GM19025 (cell line): ENCODE measurements around the gene GABARAPL2.

ENCODE experiments used
- ATAC-seq: cut with Tn5 transposase; IDR thresholded peaks from one replicate; pipeline ENCODE4 v1.9.1; 2021; ENCODE audit warnings: mild to moderate bottlenecking, low read depth, moderate library complexity; ENCODE audit not compliant: unreplicated experiment

GABARAPL2 gene

DNA sequence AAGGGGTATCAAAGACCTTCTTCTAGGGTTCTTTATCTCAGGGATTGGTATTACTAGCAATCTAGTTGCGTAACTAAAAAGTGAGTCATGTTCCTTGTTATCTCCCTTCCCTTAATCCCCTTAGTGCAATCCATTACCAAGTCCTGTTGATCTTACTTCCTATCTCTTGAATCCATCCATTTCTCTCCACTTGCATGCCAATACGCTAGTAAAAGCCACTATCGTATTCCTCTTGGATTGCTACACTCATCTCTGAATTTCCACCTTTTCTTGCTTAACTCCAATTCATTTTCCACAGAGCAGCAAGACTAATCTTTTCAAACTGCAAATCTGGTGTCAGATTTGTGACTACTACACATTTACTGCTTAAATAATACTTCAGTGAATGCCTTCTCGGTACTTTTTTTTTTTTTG is 58.7 kb downstream of the GABARAPL2 start:
- no peak for ATAC-seq

DNA sequence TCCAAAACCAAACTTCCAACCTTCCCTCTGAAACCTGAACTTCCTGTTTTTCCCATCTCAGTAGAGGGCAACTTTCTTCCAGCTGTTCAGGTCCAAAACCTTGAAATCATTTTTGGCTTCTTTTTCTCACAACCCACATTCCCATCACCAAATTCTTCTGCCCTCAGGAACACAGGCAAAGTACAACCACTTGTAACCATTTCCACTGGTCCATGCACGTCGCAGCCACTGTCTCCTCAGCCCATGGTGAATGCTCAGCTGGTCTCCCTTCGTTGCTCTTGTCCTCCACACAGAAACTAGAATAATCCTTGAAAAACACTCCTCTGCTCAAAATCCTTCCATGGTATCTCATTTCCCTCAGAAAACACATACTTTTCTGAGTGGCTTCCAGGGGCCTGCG is 60.6 kb downstream of the GABARAPL2 start:
- ATAC-seq: no peak
